Hepatic stellate cell (primary cell): Measurements from ENCODE around the gene B3GALNT2.
"Not testable (repeated sequence)": the region's sequence is repeated elsewhere in the genome, so short reads cannot be mapped to it uniquely, and the experiment has no call there.

Experiments
- DNase-seq: peaks from one replicate; pipeline ENCODE4 v3.0.0; 2011; ENCODE audit warnings: low spot score

B3GALNT2 gene

GRCh38 chr1:235504122-235504493 lies at the start of gene B3GALNT2:
Gene B3GALNT2 (minus strand): TSS chr1:235504452. CDS start chr1:235504252, 200 bp downstream.
- no peak for DNase-seq

- DNase-seq, result no peak
Observed at GRCh38 chr1:235553112-235553551, 48.9 kb upstream of the B3GALNT2 start.

- DNase-seq, result no peak
Observed at GRCh38 chr1:235552146-235552716, 48.0 kb upstream of the B3GALNT2 start.

GRCh38 chr1:235549351-235550139 lies 45.3 kb upstream of the B3GALNT2 start:
- no peak for DNase-seq

- not testable (repeated sequence) for DNase-seq
Observed at GRCh38 chr1:235546369-235547155, 42.3 kb upstream of the B3GALNT2 start.

- DNase-seq, result no peak
Observed at GRCh38 chr1:235545292-235545930, 41.2 kb upstream of the B3GALNT2 start.

GRCh38 chr1:235542845-235543244 lies 38.6 kb upstream of the B3GALNT2 start:
- DNase-seq, result not testable (repeated sequence)

- no peak for DNase-seq
Observed at GRCh38 chr1:235533476-235534168, 29.4 kb upstream of the B3GALNT2 start.

- peak; percentile 48 for DNase-seq
Observed at GRCh38 chr1:235532360-235532759, 28.1 kb upstream of the B3GALNT2 start.

GRCh38 chr1:235527196-235527814 lies 23.1 kb upstream of the B3GALNT2 start:
- DNase-seq, result no peak

- no peak for DNase-seq
Observed at GRCh38 chr1:235525314-235525713, 21.1 kb upstream of the B3GALNT2 start.

GRCh38 chr1:235516862-235517446 lies 12.7 kb upstream of the B3GALNT2 start:
- no peak for DNase-seq

GRCh38 chr1:235515844-235516512 lies 11.7 kb upstream of the B3GALNT2 start:
- DNase-seq, result no peak

GRCh38 chr1:235513495-235514366 lies 9.5 kb upstream of the B3GALNT2 start:
- DNase-seq, result no peak

- DNase-seq, result no peak
Observed at GRCh38 chr1:235511470-235512240, 7.4 kb upstream of the B3GALNT2 start.

GRCh38 chr1:235510823-235511222 lies 6.6 kb upstream of the B3GALNT2 start:
- DNase-seq, result no peak

GRCh38 chr1:235507623-235508022 lies 3.4 kb upstream of the B3GALNT2 start:
- no peak for DNase-seq

- peak; percentile 94 for DNase-seq
Observed at GRCh38 chr1:235504494-235505222, 406 bp upstream of the B3GALNT2 start.
